ENCODE results near the gene PDZRN4. TPM values are rescaled to one million over a fixed set of nuclear protein-coding genes. Genes with fewer than 3 reads are reported as not detected.
A peak's percentile ranks its signal among the peaks of the same experiment; 100 is the strongest.

PDZRN4 gene
- total RNA-seq, 8 experiments from 2014 or later, result 0.13 to 32.8 (median 5.4) TPM

DNA sequence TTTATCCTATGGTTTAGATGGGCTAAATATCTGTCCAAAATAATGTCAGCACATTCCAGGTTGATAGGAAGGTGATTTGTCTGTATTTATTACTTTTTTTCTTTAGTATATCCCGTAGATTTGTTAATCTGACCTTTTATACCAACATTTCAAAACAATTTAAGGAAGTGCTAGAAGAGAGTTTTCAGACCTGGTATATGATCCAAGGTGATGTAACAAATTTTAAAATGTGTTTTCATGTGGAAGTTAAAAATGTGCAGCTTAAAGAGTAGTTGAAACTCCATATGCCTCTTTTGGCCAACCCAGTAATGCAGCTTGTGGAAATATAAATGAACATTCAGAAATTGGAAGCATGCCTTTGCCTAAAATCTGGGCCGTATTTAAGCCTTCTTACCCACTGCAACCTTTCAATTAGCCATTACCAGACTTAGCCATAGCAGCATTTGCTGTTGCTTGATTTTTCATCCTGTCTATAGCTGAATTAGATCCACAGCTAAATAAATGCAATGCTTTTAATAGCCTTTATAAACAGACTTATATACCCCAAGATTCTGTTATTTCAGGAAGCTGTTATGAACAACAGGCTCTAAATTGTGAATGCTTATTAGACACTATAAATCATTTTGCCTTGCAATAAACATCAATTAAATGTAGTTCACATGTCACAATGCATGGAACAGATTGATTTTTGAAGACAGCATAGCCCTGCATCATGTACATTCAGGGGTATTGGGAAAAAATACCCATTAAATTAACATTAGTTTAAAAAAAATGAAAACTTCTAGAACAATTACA lies 271.2 kb downstream of the PDZRN4 start:
- WGBS, 10 experiments, result 0 to 100% (median 86%) methylated on average over 1 to 2 of the region's 2 CpGs; no CpG with 5 or more reads in 1 of the 10 experiments
- peak in 5 of 8 experiments; percentile 70 to 92 (median 90) for ATAC-seq (replicated peaks in 6 of 8)
- Histone ChIP-seq H3K4me1 (replicated peaks in 1 of 2) (peaks cover 11 to 34% of the 10 kb centered on the region in 2 donors), H3K4me3 (no peak overlapping the region), H3K27ac (no peak overlapping the region)
- in situ Hi-C loops (cut with MboI; ENCODE audit: low pct_unique_long_range_greater_than_20kb in 2 of 9, low sequenced_read_pairs in 9 of 9, unreplicated experiment in 9 of 9), result no loop called here

DNA sequence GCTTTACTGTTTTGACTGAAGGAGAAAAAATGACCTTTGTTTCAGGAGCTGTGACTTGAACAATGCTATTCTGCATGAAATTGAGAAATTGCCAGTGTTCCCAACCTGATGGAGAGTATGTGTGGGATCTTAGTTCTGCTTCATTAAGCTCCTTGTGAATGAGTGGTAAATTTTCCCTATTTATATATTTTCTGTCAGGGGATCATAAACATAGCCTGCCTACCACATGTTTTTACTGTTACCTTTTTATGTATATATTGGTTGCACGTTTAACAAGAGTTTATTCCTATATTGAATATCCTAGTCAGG lies 271.7 kb downstream of the PDZRN4 start:
- 0 to 82% (median 50%) methylated on average over 1 of the region's 1 CpG; no CpG with 5 or more reads in 1 of the 10 experiments for WGBS, 10 experiments
- in situ Hi-C loops (cut with MboI; ENCODE audit: low pct_unique_long_range_greater_than_20kb in 2 of 9, low sequenced_read_pairs in 9 of 9, unreplicated experiment in 9 of 9), result no loop called here
- Histone ChIP-seq H3K4me1 (replicated peaks in 1 of 2) (peaks cover 8 to 28% of the 10 kb centered on the region in 2 donors), H3K4me3 (no peak overlapping the region), H3K27ac (no peak overlapping the region)
- peak in 5 of 8 experiments; percentile 39 to 86 (median 82) for ATAC-seq (replicated peaks in 6 of 8)

DNA sequence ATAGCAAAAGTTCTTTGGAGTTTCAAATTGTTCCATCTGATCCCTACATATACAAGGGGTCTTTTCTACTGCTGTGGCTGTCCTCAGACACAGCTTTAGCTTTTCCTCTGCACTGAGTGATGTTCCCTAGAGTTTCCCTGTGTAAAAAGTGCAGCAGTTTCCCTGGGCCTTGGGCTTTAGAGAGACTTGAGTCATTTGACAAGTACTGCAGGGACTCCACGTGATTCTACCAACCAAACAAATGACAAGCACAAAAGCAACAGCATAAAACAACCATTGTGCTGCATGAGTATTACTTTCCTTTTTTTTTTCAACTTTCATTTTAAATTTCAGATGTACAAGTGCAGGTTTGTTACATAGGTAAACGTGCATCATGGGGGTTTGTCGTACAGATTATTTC lies 272.8 kb downstream of the PDZRN4 start:
- peak in 2 of 8 experiments; percentile 21 to 29 for ATAC-seq (replicated peaks in 6 of 8)
- Histone ChIP-seq H3K4me3 (no peak overlapping the region), H3K4me1 (replicated peaks in 1 of 2) (peaks cover 14 to 32% of the 10 kb centered on the region in 2 donors), H3K27ac (no peak overlapping the region)
- in situ Hi-C loops (cut with MboI; ENCODE audit: low pct_unique_long_range_greater_than_20kb in 2 of 9, low sequenced_read_pairs in 9 of 9, unreplicated experiment in 9 of 9), result no loop called here
- 13 to 86% (median 74%) methylated on average over 2 to 3 of the region's 3 CpGs; no CpG with 5 or more reads in 4 of the 10 experiments for WGBS, 10 experiments

DNA sequence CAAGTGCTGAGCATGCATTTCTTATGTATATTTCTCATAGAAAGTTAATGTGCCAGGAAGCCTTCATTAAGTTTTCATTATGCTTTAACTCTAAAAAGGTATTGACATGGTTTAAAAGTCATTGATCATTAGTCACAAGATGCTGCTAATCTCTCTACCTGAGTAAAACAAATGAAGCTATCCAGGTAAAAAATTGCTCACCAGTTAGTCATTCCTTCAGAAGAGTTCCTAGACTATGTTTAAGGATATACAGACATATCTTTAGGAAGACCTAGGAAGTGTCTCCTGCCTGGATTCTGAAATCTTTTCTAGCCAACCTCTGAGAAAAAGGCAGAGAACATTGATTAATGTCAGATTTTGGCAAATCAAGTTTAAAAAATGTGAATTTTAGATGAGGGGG lies 274.2 kb downstream of the PDZRN4 start:
- Histone ChIP-seq H3K4me3 (no peak overlapping the region), H3K27ac (no peak overlapping the region), H3K4me1 (replicated peaks in 1 of 2) (peaks cover 26 to 44% of the 10 kb centered on the region in 2 donors)
- in situ Hi-C loops (cut with MboI; ENCODE audit: low pct_unique_long_range_greater_than_20kb in 2 of 9, low sequenced_read_pairs in 9 of 9, unreplicated experiment in 9 of 9), result no loop called here
- no peak for ATAC-seq (replicated peaks in 6 of 8)

DNA sequence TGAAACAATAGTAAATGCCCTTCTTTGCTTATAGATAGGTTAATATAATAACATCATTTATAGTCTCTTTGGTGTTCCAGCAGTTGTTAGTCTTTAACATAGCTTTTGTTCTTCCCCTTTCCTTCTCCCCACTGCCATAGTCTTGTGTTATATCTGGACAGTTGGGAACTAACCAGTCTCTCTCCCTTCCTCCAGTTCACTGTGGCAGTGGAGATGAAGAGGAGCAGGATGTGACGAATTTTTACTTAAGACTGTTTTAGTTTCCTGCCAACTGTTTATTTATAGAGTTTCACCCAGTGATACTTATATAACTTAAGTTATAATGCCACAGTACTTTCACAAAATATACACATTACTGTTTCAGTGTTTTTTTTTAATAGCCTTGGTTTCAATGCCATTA lies 277.4 kb downstream of the PDZRN4 start:
- in situ Hi-C loops (cut with MboI; ENCODE audit: low pct_unique_long_range_greater_than_20kb in 2 of 9, low sequenced_read_pairs in 9 of 9, unreplicated experiment in 9 of 9), result no loop called here
- Histone ChIP-seq H3K4me3 (no peak overlapping the region), H3K4me1 (replicated peaks in 1 of 2) (peaks cover 22 to 32% of the 10 kb centered on the region in 2 donors), H3K27ac (no peak overlapping the region)
- 0 to 100% (median 50%) methylated on average over 1 of the region's 1 CpG; no CpG with 5 or more reads in 2 of the 10 experiments for WGBS, 10 experiments
- ATAC-seq (replicated peaks in 6 of 8), result no peak

DNA sequence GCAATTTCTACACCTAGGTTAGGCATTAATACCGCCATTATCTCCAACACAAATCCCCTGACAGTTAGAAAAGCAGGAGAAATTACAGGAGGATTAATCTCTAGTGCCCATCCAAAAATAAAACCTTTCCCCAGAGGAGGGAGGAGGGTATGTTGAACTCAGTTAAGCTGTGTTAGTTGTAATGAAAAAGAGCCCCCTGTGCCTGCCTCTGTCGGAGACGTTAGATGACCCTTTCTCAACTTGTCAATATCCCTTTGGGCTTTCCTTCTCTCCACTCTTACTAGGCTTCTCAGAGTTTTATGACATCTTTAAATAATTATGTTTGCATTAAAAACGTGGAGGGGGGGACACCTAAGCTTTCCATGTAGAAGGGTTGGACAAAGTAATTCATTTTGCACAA lies 278.2 kb downstream of the PDZRN4 start:
- H3K4me3 ChIP-seq, result no peak overlapping the region
- in situ Hi-C loops (cut with MboI; ENCODE audit: low pct_unique_long_range_greater_than_20kb in 2 of 9, low sequenced_read_pairs in 9 of 9, unreplicated experiment in 9 of 9), result no loop called here
- 0 to 48% (median 29%) methylated on average over 1 to 4 of the region's 4 CpGs for WGBS, 10 experiments
- peak in 1 of 8 experiments; percentile 36 for ATAC-seq (replicated peaks in 6 of 8)
- H3K4me1 ChIP-seq (replicated peaks in 1 of 2), result peaks cover 17 to 25% of the 10 kb centered on the region in 2 donors
- no peak overlapping the region for H3K27ac ChIP-seq

DNA sequence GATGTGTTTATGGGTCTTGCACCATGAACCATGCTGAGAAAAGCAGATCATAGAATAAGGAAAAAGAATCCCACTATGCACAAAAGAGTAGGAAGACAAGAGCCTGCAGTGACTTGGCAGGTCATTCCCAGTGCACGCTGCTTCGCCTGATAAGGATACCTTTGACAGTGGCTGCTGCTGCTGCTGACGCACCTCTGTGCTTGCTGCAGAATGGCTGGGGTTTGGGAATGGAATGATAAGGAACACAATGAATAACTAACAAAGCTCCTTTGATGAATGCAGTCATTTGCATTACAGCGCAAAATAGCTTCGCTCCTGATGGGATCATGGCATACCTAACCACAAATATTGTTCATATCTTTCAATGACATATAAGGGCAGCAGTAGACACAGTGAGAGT lies 278.7 kb downstream of the PDZRN4 start:
- Histone ChIP-seq H3K4me3 (no peak overlapping the region), H3K27ac (peak overlapping the region in 1 of 2 donors; percentile 45), H3K4me1 (replicated peaks in 1 of 2) (peaks cover 17 to 25% of the 10 kb centered on the region in 2 donors)
- ATAC-seq (replicated peaks in 6 of 8), result peak in 5 of 8 experiments; percentile 45 to 57 (median 53)
- in situ Hi-C loops (cut with MboI; ENCODE audit: low pct_unique_long_range_greater_than_20kb in 2 of 9, low sequenced_read_pairs in 9 of 9, unreplicated experiment in 9 of 9), result no loop called here
- WGBS, 10 experiments, result 40 to 100% (median 74%) methylated on average over 1 to 5 of the region's 5 CpGs; no CpG with 5 or more reads in 2 of the 10 experiments

DNA sequence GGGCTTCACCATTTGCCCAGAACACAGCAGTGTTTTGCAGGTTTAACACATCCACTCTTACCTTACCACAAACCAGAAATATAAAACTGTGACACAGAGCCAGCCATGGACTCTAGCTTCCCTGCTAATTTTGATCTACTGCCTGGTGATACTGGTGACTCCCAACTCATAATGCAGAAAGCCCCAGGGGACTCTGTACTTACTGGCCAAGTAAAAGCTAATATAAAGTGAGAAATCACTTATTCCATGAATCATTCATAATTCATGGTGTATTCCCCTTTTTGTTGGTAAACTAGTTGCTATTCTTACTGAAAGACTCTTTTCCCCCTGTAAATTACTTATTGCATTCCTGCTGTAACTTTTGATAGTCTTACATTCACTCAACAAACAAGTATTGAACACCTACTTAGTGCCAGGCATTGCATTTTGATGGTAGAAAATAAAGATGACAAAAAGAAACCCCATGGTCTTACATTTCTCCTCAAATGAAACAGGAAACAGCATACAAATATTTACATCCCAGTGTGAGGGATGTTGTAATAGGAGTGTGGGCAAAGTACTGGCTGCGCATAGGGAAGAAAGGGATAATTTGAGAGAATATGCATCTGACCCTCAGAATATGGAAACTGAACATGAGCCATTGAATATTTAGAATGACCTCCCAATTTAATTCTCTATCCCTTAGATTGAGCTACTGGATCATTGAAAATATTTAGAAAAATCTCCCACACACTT lies 279.6 kb downstream of the PDZRN4 start:
- in situ Hi-C loops (cut with MboI; ENCODE audit: low pct_unique_long_range_greater_than_20kb in 2 of 9, low sequenced_read_pairs in 9 of 9, unreplicated experiment in 9 of 9), result no loop called here
- H3K4me3 ChIP-seq, result no peak overlapping the region
- peak in 3 of 8 experiments; percentile 16 to 31 (median 29) for ATAC-seq (replicated peaks in 6 of 8)
- peaks cover 17 to 25% of the 10 kb centered on the region in 2 donors for H3K4me1 ChIP-seq (replicated peaks in 1 of 2)
- WGBS, 10 experiments, result 11 to 100% (median 92%) methylated on average over 1 of the region's 1 CpG; no CpG with 5 or more reads in 5 of the 10 experiments
- H3K27ac ChIP-seq, result no peak overlapping the region

DNA sequence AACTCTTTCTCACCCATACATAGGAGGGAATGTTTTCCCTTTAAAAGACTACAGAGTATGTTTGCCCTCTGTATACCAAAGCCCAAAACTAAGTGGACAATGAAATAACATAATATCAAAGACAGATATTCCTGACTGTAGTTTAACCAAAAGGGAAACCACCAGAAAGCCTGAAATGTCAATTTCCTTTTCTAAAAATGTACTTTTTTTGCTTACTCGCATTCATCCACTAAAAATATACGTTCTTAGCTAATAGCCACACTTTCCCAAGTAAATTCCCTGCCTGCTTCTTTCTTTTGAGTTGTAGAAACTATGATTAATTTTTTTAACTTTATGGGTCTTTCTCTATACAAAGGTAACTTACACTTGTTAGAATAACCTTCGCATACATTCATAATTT lies 280.2 kb downstream of the PDZRN4 start:
- H3K4me3 ChIP-seq, result no peak overlapping the region
- 79 to 100% (median 92%) methylated on average over 3 of the region's 3 CpGs; no CpG with 5 or more reads in 1 of the 10 experiments for WGBS, 10 experiments

DNA sequence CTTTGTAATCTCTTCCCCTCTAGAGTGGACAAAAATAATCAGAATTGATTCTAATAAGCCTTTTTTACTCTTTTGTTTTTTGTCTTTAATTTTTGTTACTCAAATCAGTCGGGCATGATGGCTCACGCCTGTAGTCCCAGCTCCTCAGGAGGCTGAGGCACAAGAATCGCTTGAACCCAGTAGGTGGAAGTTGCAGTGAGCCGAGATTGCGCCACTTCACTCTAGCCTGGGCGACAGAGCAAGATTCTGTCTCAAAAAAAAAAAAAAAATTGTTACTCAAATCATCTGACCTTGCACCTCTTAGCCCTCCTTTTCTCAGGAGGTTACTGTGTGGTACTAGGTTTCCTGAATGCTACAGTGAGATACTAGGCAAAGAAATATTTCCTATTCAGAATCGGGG lies 280.6 kb downstream of the PDZRN4 start:
- in situ Hi-C loops (cut with MboI; ENCODE audit: low pct_unique_long_range_greater_than_20kb in 2 of 9, low sequenced_read_pairs in 9 of 9, unreplicated experiment in 9 of 9), result no loop called here
- peaks cover 24 to 32% of the 10 kb centered on the region in 2 donors for H3K4me1 ChIP-seq (replicated peaks in 1 of 2)
- 0 to 93% (median 71%) methylated on average over 2 to 7 of the region's 7 CpGs; no CpG with 5 or more reads in 1 of the 10 experiments for WGBS, 10 experiments
- no peak overlapping the region for H3K27ac ChIP-seq
- H3K4me3 ChIP-seq, result no peak overlapping the region
- ATAC-seq (replicated peaks in 6 of 8), result no peak

More for the DNA sequence above, 280.2 kb downstream of the PDZRN4 start:
- H3K27ac ChIP-seq, result no peak overlapping the region
- in situ Hi-C loops (cut with MboI; ENCODE audit: low pct_unique_long_range_greater_than_20kb in 2 of 9, low sequenced_read_pairs in 9 of 9, unreplicated experiment in 9 of 9), result no loop called here
- H3K4me1 ChIP-seq (replicated peaks in 1 of 2), result peaks cover 19 to 28% of the 10 kb centered on the region in 2 donors
- ATAC-seq (replicated peaks in 6 of 8), result no peak

DNA sequence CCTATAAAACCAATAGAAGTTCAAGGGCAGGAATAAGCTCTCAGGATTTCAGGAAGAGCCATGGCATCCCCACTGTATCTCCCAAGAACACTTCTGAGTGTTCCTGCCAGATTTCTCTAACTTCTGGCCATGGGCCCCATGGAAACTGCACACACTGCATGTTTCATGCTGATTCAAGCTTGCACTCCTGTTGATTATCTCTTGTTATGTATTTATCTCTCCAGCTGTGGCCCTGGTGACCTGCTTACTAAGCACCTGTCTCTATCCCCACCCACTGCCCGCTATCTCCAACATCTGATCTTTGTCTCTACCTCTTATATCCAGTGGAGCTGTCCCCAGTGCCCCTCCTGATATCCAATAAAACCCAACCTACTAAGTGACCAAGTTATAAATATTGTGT lies 285.3 kb downstream of the PDZRN4 start:
- Histone ChIP-seq H3K4me3 (no peak overlapping the region), H3K27ac (no peak overlapping the region), H3K4me1 (replicated peaks in 1 of 2) (peaks cover 19 to 41% of the 10 kb centered on the region in 2 donors)
- ATAC-seq (replicated peaks in 6 of 8), result no peak
- in situ Hi-C loops (cut with MboI; ENCODE audit: low pct_unique_long_range_greater_than_20kb in 2 of 9, low sequenced_read_pairs in 9 of 9, unreplicated experiment in 9 of 9), result no loop called here
- 20 to 100% (median 100%) methylated on average over 1 of the region's 1 CpG; no CpG with 5 or more reads in 5 of the 10 experiments for WGBS, 10 experiments

DNA sequence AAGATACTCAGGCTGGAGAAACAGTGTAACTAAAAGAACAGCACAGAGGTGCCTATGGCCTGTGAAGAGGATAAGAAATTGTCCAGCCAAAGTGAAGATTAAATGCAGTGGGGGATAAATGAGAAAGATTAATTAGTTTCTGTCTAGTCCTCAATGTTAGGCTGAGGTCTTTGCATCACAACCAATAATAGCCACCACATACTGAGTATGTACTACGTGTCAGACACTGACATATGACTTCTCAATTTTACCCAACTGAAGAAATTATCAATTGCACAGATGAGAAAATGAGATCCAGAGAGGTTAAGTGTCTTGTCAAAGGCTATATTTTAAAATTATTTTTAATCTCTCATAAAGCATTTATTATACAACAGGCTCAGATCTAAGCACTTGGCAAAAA lies 285.9 kb downstream of the PDZRN4 start:
- ATAC-seq (replicated peaks in 6 of 8), result peak in 4 of 8 experiments; percentile 13 to 74 (median 55)
- Histone ChIP-seq H3K4me3 (no peak overlapping the region), H3K4me1 (replicated peaks in 1 of 2) (peaks cover 19 to 41% of the 10 kb centered on the region in 2 donors), H3K27ac (no peak overlapping the region)
- 0 to 43% (median 0%) methylated on average over 1 of the region's 1 CpG; no CpG with 5 or more reads in 5 of the 10 experiments for WGBS, 10 experiments
- in situ Hi-C loops (cut with MboI; ENCODE audit: low pct_unique_long_range_greater_than_20kb in 2 of 9, low sequenced_read_pairs in 9 of 9, unreplicated experiment in 9 of 9), result no loop called here

All from motor neuron (in vitro differentiated cells).